ENCODE results near the gene INSYN1. TPM values are rescaled to one million over a fixed set of nuclear protein-coding genes. Genes with fewer than 3 reads are reported as not detected.

The INSYN1 gene
- total and polyA plus RNA-seq, 2 donors (not counting 1 experiment from before 2014, with no cell fraction given) = not detected

DNA sequence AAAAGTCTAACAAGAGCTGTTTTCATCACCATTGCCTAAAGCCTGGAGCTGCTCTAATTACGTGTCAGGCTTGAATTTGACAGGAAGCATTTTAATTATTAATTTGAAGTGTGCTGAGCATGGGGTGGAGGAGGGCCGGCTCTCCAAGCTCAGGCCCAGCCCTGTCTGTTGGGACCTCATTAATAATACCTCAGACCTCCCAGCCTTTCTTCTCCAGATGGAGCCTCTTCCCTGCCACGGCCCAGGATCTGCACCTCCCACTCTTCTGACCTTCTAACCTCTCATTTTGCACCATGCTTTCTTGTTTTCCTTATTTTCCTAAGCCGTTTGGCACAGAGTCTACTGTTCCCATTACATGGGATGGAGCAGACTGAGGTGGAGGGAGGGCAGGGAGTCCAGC, 30.0 kb downstream of the INSYN1 start:
- Mint-ChIP-seq H3K27me3 (peaks cover 26% of the 10 kb centered on the region), H3K9me3 (ENCODE audit: insufficient read depth) (no peaks in the 10 kb centered on the region), H3K4me1 (no peaks in the 10 kb centered on the region), H3K27ac (no peak overlapping the region), H3K4me3 (no peak overlapping the region)
- TF ChIP-seq, protein P1, sequence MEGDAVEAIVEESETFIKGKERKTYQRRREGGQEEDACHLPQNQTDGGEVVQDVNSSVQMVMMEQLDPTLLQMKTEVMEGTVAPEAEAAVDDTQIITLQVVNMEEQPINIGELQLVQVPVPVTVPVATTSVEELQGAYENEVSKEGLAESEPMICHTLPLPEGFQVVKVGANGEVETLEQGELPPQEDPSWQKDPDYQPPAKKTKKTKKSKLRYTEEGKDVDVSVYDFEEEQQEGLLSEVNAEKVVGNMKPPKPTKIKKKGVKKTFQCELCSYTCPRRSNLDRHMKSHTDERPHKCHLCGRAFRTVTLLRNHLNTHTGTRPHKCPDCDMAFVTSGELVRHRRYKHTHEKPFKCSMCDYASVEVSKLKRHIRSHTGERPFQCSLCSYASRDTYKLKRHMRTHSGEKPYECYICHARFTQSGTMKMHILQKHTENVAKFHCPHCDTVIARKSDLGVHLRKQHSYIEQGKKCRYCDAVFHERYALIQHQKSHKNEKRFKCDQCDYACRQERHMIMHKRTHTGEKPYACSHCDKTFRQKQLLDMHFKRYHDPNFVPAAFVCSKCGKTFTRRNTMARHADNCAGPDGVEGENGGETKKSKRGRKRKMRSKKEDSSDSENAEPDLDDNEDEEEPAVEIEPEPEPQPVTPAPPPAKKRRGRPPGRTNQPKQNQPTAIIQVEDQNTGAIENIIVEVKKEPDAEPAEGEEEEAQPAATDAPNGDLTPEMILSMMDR (IDR thresholded peaks at IDR 0.05) = no peak
- TF ChIP-seq EZH2 (IDR thresholded peaks at IDR 0.05; ENCODE audit: borderline replicate concordance, insufficient read depth, low read depth, low read length, poor library complexity, severe bottlenecking) = no peak
- no peak for DNase-seq
- Histone ChIP-seq H3K36me3 (replicated peaks in 1 of 2; ENCODE audit: control extremely low read depth in 1 of 2, control insufficient read depth in 1 of 2, extremely low read depth in 1 of 2, insufficient read depth in 2 of 2, low read length in 1 of 2) (no peaks in the 10 kb centered on the region), H3K9ac (ENCODE audit: low read length) (no peak overlapping the region), H3K27ac (ENCODE audit: low read length in 2 of 2) (no peak overlapping the region), H3K27me3 (replicated peaks in 1 of 4; ENCODE audit: control extremely low read depth in 1 of 4, control insufficient read depth in 3 of 4, insufficient read depth in 4 of 4, low read length in 3 of 4) (peaks cover 0 to 3% (median 0%) of the 10 kb centered on the region in 4 experiments), H3K4me2 (replicated peaks; ENCODE audit: low read depth, low read length, poor library complexity, severe bottlenecking) (no peak overlapping the region), H3K79me2 (ENCODE audit: control insufficient read depth, insufficient read depth, low read length) (no peaks in the 10 kb centered on the region), H3K4me3 (ENCODE audit: control extremely low read depth in 1 of 5, extremely low read depth in 1 of 5, insufficient read depth in 1 of 5, low read depth in 2 of 5, low read length in 4 of 5) (no peak overlapping the region), H4K20me1 (ENCODE audit: control insufficient read depth, insufficient read depth, low read length, poor library complexity, severe bottlenecking) (no peaks in the 10 kb centered on the region), H2AFZ (ENCODE audit: insufficient read depth, low read depth, low read length, poor library complexity, severe bottlenecking) (no peak overlapping the region), H3K4me1 (ENCODE audit: control insufficient read depth in 2 of 2, insufficient read depth in 2 of 2, low read length in 2 of 2) (no peaks in the 10 kb centered on the region), H3K9me3 (ENCODE audit: control extremely low read depth in 1 of 3, control insufficient read depth in 2 of 3, insufficient read depth in 1 of 3, low read length in 2 of 3) (no peaks in the 10 kb centered on the region)
- ChIA-PET CTCF (no interaction called here), POLR2A (no interaction called here)
- no peak for ATAC-seq (ENCODE audit: low read depth)
- WGBS (ENCODE audit: insufficient coverage) = 67% methylated on average over 2 of the region's 4 CpGs
- intact Hi-C loops (cut with micrococcal nuclease) = no loop called here

DNA sequence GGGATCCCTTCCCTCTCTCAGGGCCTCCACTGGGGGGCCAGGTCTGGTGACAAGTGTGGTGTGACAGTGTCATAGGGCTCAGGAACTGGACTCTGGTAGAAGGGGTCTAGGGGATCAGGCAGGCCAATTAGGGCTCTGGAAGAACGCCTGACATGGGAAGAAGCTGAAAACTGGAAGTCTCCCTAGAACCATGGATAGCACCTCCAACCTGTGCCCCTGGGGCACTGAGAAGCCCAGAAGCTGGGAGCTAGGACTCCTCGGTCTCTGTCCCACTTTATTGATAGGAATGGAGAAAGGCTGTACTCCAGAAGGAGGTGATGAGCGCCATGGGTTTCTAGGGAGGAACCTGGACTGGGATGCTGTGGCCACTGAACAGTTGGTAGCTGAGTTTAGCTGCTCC, 30.7 kb downstream of the INSYN1 start:
- H3K36me3 ChIP-seq (replicated peaks in 1 of 2; ENCODE audit: control extremely low read depth in 1 of 2, control insufficient read depth in 1 of 2, extremely low read depth in 1 of 2, insufficient read depth in 2 of 2, low read length in 1 of 2) = no peaks in the 10 kb centered on the region
- no peaks in the 10 kb centered on the region for H4K20me1 ChIP-seq (ENCODE audit: control insufficient read depth, insufficient read depth, low read length, poor library complexity, severe bottlenecking)
- no peaks in the 10 kb centered on the region for H3K4me1 Mint-ChIP-seq
- no peaks in the 10 kb centered on the region for H3K4me1 ChIP-seq (ENCODE audit: control insufficient read depth in 2 of 2, insufficient read depth in 2 of 2, low read length in 2 of 2)
- no peak overlapping the region for H3K4me3 ChIP-seq (ENCODE audit: control extremely low read depth in 1 of 5, extremely low read depth in 1 of 5, insufficient read depth in 1 of 5, low read depth in 2 of 5, low read length in 4 of 5)
- WGBS (ENCODE audit: insufficient coverage) = 92% methylated on average over 3 of the region's 3 CpGs
- POLR2A ChIA-PET = no interaction called here
- intact Hi-C loops (cut with micrococcal nuclease) = no loop called here
- no peak overlapping the region for H3K4me3 Mint-ChIP-seq
- H3K9me3 ChIP-seq (ENCODE audit: control extremely low read depth in 1 of 3, control insufficient read depth in 2 of 3, insufficient read depth in 1 of 3, low read length in 2 of 3) = no peaks in the 10 kb centered on the region
- H3K27ac ChIP-seq (ENCODE audit: low read length in 2 of 2) = no peak overlapping the region
- DNase-seq (no peak), ATAC-seq (ENCODE audit: low read depth) (no peak)
- no peak overlapping the region for H2AFZ ChIP-seq (ENCODE audit: insufficient read depth, low read depth, low read length, poor library complexity, severe bottlenecking)
- H3K9me3 Mint-ChIP-seq (ENCODE audit: insufficient read depth) = no peaks in the 10 kb centered on the region
- peaks cover 26% of the 10 kb centered on the region for H3K27me3 Mint-ChIP-seq
- no peaks in the 10 kb centered on the region for H3K79me2 ChIP-seq (ENCODE audit: control insufficient read depth, insufficient read depth, low read length)
- peaks cover 0 to 3% (median 0%) of the 10 kb centered on the region in 4 experiments for H3K27me3 ChIP-seq (replicated peaks in 1 of 4; ENCODE audit: control extremely low read depth in 1 of 4, control insufficient read depth in 3 of 4, insufficient read depth in 4 of 4, low read length in 3 of 4)
- no peak overlapping the region for H3K9ac ChIP-seq (ENCODE audit: low read length)
- CTCF ChIA-PET = no interaction called here
- no peak overlapping the region for H3K4me2 ChIP-seq (replicated peaks; ENCODE audit: low read depth, low read length, poor library complexity, severe bottlenecking)
- H3K27ac Mint-ChIP-seq = no peak overlapping the region
- TF ChIP-seq, protein P1 (IDR thresholded peaks at IDR 0.05) = no peak
- no peak for TF ChIP-seq EZH2 (IDR thresholded peaks at IDR 0.05; ENCODE audit: borderline replicate concordance, insufficient read depth, low read depth, low read length, poor library complexity, severe bottlenecking)
